Endodermal cell (in vitro differentiated cells): ENCODE measurements around the gene KHDC4. TPM values are rescaled to one million over a fixed set of nuclear protein-coding genes. Genes with fewer than 3 reads are reported as not detected.

Experiments used
- DNase-seq: peaks from one replicate; pipeline ENCODE4 v3.0.0-alpha.2; 2017
- H3K27ac ChIP-seq: 2 replicates; pipeline ENCODE4 v1.5.1; 2013; ENCODE audit warnings: mild to moderate bottlenecking, low read depth, low read length, moderate library complexity
- H3K27me3 ChIP-seq: 2 replicates; pipeline ENCODE4 v1.6.1; 2013; ENCODE audit warnings: mild to moderate bottlenecking, low read length, moderate library complexity; ENCODE audit not compliant: insufficient read depth, control insufficient read depth, poor library complexity, severe bottlenecking
- H3K36me3 ChIP-seq: 2 replicates; pipeline ENCODE4 v1.7.0; 2013; ENCODE audit warnings: mild to moderate bottlenecking, low read length, moderate library complexity; ENCODE audit not compliant: control insufficient read depth, insufficient read depth
- H3K4me1 ChIP-seq: one replicate; pipeline ENCODE4 v1.7.0; 2013; ENCODE audit warnings: low read length; ENCODE audit not compliant: control insufficient read depth, insufficient read depth
- H3K4me3 ChIP-seq: 2 replicates; pipeline ENCODE4 v1.5.1; 2013; ENCODE audit warnings: mild to moderate bottlenecking, low read length, moderate library complexity
- H3K9ac ChIP-seq: 2 replicates; pipeline ENCODE4 v1.6.1; 2013; ENCODE audit warnings: mild to moderate bottlenecking, low read length, moderate library complexity; ENCODE audit not compliant: poor library complexity, severe bottlenecking; ENCODE audit errors: extremely low read depth
- H3K9me3 ChIP-seq: 2 replicates; pipeline ENCODE4 v1.6.1; 2013; ENCODE audit warnings: mild to moderate bottlenecking, low read length, moderate library complexity; ENCODE audit not compliant: control insufficient read depth
- H3K27ac Mint-ChIP-seq: 2 replicates; pipeline ENCODE4 v1.8.0; 2020; ENCODE audit warnings: mixed read lengths
- H3K27me3 Mint-ChIP-seq: 2 replicates; pipeline ENCODE4 v1.8.0; 2021; ENCODE audit warnings: mild to moderate bottlenecking, mixed read lengths; ENCODE audit not compliant: insufficient read depth
- H3K36me3 Mint-ChIP-seq: 2 replicates; pipeline ENCODE4 v1.8.0; 2020; ENCODE audit warnings: low read depth, mixed read lengths
- H3K4me1 Mint-ChIP-seq: 2 replicates; pipeline ENCODE4 v1.8.0; 2020; ENCODE audit warnings: mixed read lengths
- H3K4me3 Mint-ChIP-seq: 2 replicates; pipeline ENCODE4 v1.8.0; 2020; ENCODE audit warnings: mild to moderate bottlenecking, moderate library complexity, mixed read lengths
- H3K9me3 Mint-ChIP-seq: 2 replicates; pipeline ENCODE4 v1.8.0; 2020; ENCODE audit warnings: mild to moderate bottlenecking, mixed read lengths
- CTCF ChIP-seq: fragments of 200-600 bp; sonication (generic); conservative IDR thresholded peaks from 2 replicates; pipeline ENCODE4 v1.5.0; 2021; ENCODE audit warnings: antibody characterized with exemption, mild to moderate bottlenecking
- WGBS, 2 experiments: methylation state at CpG; one replicate each; pipeline versions ENCODE4 v1.1.5 to v1.1.7; 2013; ENCODE audit warnings: missing lambda C conversion rate in 2 of 2, mixed read lengths in 1 of 2; ENCODE audit not compliant: insufficient coverage in 1 of 2, insufficient read length in 1 of 2; 5-methylcytosine and 5-hydroxymethylcytosine counted together
- microRNA-seq: library from miRNA; unstranded; fragments of <30 nt; microRNA quantifications from one replicate; pipeline ENCODE4 v1.2.0, GENCODE V29; 2020; ENCODE audit warnings: borderline microRNAs expressed
- total RNA-seq, 2 donors: library from RNA; stranded (reverse); fragmentation: NEBNext Ultra II Directional in 1 of 2; extraction: Animal tissue kit (Norgen Biotek cat#: 25700) in 1 of 2; gene quantifications; 2 replicates in 1 of 2; 3 replicates in 1 of 2; pipeline ENCODE4 v1.2.1, GENCODE V29; 2021

The KHDC4 gene
- total RNA-seq, 2 donors from 2014 or later = 67.7 to 76.2 TPM

GRCh38 chr1:155867766-155868165 lies 66.4 kb downstream of the KHDC4 start:
- H3K27ac ChIP-seq = no peak overlapping the region

GRCh38 chr1:155864393-155864792 lies 69.8 kb downstream of the KHDC4 start:
- H3K9ac ChIP-seq = no peak overlapping the region
- no peaks in the 10 kb centered on the region for H3K36me3 ChIP-seq
- H3K27me3 ChIP-seq = peaks cover 30% of the 10 kb centered on the region
- TF ChIP-seq CTCF = no peak
- no peak overlapping the region for H3K27ac Mint-ChIP-seq
- H3K4me3 ChIP-seq = no peak overlapping the region
- H3K4me1 Mint-ChIP-seq = no peaks in the 10 kb centered on the region
- no peak overlapping the region for H3K27ac ChIP-seq
- DNase-seq = no peak
- no peaks in the 10 kb centered on the region for H3K9me3 Mint-ChIP-seq
- peaks cover 17% of the 10 kb centered on the region for H3K27me3 Mint-ChIP-seq
- H3K36me3 Mint-ChIP-seq = no peaks in the 10 kb centered on the region
- H3K9me3 ChIP-seq = no peaks in the 10 kb centered on the region
- H3K4me3 Mint-ChIP-seq = no peak overlapping the region
- no peaks in the 10 kb centered on the region for H3K4me1 ChIP-seq

More at GRCh38 chr1:155867766-155868165, 66.4 kb downstream of the KHDC4 start:
- H3K4me3 ChIP-seq = no peak overlapping the region
- Mint-ChIP-seq H3K36me3 (no peaks in the 10 kb centered on the region), H3K9me3 (no peaks in the 10 kb centered on the region), H3K27me3 (peaks cover 9% of the 10 kb centered on the region), H3K4me3 (no peak overlapping the region), H3K4me1 (no peaks in the 10 kb centered on the region), H3K27ac (no peak overlapping the region)
- no peaks in the 10 kb centered on the region for H3K36me3 ChIP-seq
- no peaks in the 10 kb centered on the region for H3K4me1 ChIP-seq
- no peak for DNase-seq
- H3K9me3 ChIP-seq = no peaks in the 10 kb centered on the region
- H3K27me3 ChIP-seq = peaks cover 14% of the 10 kb centered on the region
- WGBS, 2 experiments = 90 to 92% methylated on average over 5 to 8 of the region's 8 CpGs
- TF ChIP-seq CTCF = no peak
- no peak overlapping the region for H3K9ac ChIP-seq

Small RNA genes within 50 kb of the gene (microRNA-seq; reads per million reads assigned to microRNA genes)
- not detected for gene MIR6738

Other genes starting within 250 kb of the KHDC4 start
- 10 to 100 TPM; 44.2 to 45.8 TPM for gene YY1AP1, start 245.6 kb downstream of the KHDC4 start, total RNA-seq
- 100 to 1,000 TPM; 107 to 112 TPM for gene DAP3, start 245.3 kb downstream of the KHDC4 start, total RNA-seq
- gene GON4L, start 77.2 kb downstream of the KHDC4 start, total RNA-seq = 10 to 100 TPM; 62.7 to 64.6 TPM
- 1 to 10 TPM in 1 of 2 donors, under 1 TPM in 1; 0.40 to 5.0 TPM for gene SYT11, start 74.8 kb downstream of the KHDC4 start, total RNA-seq
- gene RIT1, start 23.1 kb downstream of the KHDC4 start, total RNA-seq = 10 to 100 TPM; 26.0 to 39.2 TPM
- not detected for gene RXFP4, start 7.2 kb upstream of the KHDC4 start, total RNA-seq
- 100 to 1,000 TPM; 134 to 147 TPM for gene ARHGEF2, start 44.1 kb upstream of the KHDC4 start, total RNA-seq
- 100 to 1,000 TPM; 193 TPM for gene SSR2, start 86.5 kb upstream of the KHDC4 start, total RNA-seq
- 10 to 100 TPM; 56.4 to 62.4 TPM for gene UBQLN4, start 119.4 kb upstream of the KHDC4 start, total RNA-seq
- 100 to 1,000 TPM in 1 of 2 donors, 10 to 100 TPM in 1; 84.4 to 101 TPM for gene LAMTOR2, start 120.4 kb upstream of the KHDC4 start, total RNA-seq
- gene RAB25, start 126.7 kb upstream of the KHDC4 start, total RNA-seq = 10 to 100 TPM; 82.0 to 84.4 TPM
- gene MEX3A, start 148.1 kb upstream of the KHDC4 start, total RNA-seq = 10 to 100 TPM; 91.8 to 94.3 TPM
- gene LMNA, start 180.3 kb upstream of the KHDC4 start, total RNA-seq = 10 to 100 TPM; 41.2 to 42.0 TPM
- gene SEMA4A, start 219.2 kb upstream of the KHDC4 start, total RNA-seq = 10 to 100 TPM in 1 of 2 donors, 1 to 10 TPM in 1; 6.4 to 10.3 TPM